NCI-H1417 treated with DMSO at 0.1 percent for 48 hours (cell line): ENCODE data around the gene GATC.
"Not testable (repeated sequence)": the region's sequence is repeated elsewhere in the genome, so short reads cannot be mapped to it uniquely, and the experiment has no call there.

Experiments used
- DNase-seq: peaks from one replicate; lab custom pipeline; 2025; lab: John Stamatoyannopoulos, UW

Gene GATC

GRCh38 chr12:120470150-120470784 lies 24.0 kb downstream of the GATC start:
- DNase-seq: no peak

GRCh38 chr12:120472521-120472920 lies 26.3 kb downstream of the GATC start:
- no peak for DNase-seq

DNA sequence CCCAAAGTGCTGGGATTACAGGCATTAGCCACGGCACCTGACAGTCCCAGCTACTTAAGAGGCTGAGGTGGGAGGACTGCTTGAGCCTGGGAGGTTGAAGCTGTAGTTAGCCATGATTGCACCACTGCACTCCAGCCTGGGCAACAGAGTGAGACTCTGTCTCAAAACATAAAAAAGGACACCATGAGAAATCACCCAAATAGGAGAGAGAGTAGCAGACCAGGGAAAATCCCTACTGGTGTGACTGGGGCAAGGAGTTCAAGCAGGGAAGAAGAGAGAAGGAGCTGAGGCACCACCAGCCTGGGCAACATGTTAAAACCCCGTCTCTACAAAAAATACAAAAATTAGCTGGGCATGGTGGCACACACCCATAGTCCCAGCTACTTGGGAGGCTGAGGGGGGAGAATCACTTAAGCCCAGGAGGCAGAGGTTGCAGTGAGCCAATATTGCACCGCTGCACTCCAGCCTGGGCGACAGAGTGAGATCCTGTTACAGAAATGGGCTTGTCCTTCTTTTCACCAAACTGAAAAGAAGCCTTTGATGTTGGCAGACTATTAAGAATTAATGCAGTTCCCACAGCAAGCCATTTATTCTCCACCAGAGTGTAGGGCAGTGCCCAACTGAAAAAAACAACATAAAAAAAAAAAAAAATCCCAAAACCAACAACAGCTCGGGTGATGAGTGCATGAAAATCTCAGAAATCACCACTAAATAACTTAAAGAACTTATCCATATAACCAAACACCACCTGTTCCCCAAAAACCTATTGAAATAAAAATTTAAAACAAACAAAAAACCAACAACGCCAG lies 27.8 kb downstream of the GATC start:
- DNase-seq: no peak

DNA sequence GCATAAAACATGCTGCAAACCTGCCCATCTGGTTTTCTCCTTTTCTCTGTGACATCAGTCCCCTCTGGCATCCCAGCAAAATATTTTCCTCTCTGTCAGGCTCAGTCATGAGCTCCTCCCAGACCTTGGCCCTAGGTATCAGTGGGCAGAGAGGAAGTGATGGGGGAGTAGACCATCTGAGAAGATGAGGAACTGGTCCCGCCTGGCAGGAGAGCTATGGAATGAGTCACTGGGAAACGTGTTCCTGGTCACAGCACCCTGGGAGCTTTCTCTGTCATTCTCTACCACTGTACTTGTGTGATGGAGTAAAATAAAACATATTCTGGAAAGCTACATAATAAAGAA lies 28.3 kb downstream of the GATC start:
- no peak for DNase-seq

- DNase-seq: no peak
Measured at GRCh38 chr12:120475643-120476042, 29.4 kb downstream of the GATC start.

DNA sequence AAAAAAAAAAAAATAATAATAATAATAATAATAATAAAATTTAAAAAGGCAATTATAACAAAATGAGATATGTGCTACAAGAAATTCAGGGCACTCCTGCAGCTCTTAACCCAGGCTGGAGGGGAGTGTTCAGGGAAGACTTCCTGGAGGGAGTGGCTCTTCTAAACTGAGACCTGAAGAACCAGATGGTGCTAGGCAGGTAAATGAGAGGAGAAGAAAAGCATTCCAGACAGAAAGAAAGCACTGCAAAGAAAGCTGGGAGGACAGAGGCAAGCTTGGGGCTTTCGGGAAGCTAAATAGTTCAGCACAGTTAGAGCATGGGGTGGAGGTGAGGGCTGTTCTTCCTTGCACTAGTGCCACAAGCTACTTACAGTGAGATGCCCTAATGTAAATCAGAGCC lies 33.2 kb downstream of the GATC start:
- no peak for DNase-seq

DNA sequence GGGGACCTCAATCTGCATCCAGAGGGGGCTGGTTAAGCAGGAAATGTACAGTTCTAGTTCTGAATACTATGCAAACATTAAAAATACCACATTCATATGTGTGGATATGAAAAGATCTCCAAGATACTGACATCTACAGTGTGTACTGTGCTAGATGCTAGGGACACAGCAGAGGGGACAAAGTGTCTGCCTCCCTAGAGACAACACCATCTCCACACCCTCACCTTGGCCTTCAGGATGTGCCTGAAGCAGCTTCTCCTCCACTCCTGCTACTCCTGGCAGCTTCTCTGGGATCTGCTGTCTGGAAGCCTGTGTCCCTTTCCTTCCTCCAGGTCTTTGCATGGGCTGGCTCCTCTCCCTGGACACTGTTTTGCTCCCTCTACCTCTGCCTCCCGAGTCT lies 34.0 kb downstream of the GATC start:
- DNase-seq: no peak

DNA sequence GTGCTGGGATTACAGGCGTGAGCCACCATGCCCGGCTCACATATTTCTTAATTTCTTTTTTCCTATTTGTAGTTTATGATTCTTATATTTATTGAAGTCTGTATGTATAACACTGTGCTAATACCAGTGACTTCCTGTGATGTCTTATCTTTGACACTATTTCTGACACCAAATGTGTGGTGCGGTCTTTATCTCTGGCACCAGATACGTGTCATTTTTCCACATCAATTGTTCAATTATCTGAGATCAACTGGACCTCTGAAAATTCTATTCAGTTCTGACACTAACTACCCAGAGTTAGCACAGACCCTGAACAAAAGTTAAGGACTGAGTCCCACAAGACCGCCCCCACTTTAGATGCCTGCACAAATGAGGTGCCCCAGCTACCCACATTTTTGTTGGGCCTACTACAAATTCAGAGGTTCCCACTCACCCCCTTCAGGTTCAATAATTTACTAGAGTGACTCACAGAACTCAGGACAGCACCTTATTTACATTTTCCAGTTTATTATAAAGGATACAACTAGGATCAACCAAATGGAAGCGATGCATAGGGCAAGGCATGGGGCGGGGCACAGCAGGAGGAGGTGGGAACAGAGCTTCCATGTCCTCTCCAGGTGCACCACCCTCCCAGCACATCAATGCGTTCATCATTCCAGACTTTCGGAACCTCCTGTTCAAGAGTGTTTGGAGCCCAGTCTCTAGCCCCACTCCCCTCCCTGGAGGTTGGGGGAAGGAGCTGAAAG lies 35.0 kb downstream of the GATC start:
- no peak for DNase-seq

- DNase-seq: no peak
Measured at GRCh38 chr12:120483621-120484020, 37.4 kb downstream of the GATC start.

GRCh38 chr12:120485961-120486881 lies 40.0 kb downstream of the GATC start:
- DNase-seq: no peak

- not testable (repeated sequence) for DNase-seq
Measured at GRCh38 chr12:120487552-120487951, 41.3 kb downstream of the GATC start.

- no peak for DNase-seq
Measured at GRCh38 chr12:120488057-120488640, 41.9 kb downstream of the GATC start.

GRCh38 chr12:120489018-120489417 lies 42.8 kb downstream of the GATC start:
- no peak for DNase-seq

- no peak for DNase-seq
Measured at GRCh38 chr12:120490325-120490724, 44.1 kb downstream of the GATC start.

- DNase-seq: no peak
Measured at GRCh38 chr12:120490833-120491512, 44.7 kb downstream of the GATC start.

GRCh38 chr12:120495186-120495730 lies 49.0 kb downstream of the GATC start:
- DNase-seq: no peak

DNA sequence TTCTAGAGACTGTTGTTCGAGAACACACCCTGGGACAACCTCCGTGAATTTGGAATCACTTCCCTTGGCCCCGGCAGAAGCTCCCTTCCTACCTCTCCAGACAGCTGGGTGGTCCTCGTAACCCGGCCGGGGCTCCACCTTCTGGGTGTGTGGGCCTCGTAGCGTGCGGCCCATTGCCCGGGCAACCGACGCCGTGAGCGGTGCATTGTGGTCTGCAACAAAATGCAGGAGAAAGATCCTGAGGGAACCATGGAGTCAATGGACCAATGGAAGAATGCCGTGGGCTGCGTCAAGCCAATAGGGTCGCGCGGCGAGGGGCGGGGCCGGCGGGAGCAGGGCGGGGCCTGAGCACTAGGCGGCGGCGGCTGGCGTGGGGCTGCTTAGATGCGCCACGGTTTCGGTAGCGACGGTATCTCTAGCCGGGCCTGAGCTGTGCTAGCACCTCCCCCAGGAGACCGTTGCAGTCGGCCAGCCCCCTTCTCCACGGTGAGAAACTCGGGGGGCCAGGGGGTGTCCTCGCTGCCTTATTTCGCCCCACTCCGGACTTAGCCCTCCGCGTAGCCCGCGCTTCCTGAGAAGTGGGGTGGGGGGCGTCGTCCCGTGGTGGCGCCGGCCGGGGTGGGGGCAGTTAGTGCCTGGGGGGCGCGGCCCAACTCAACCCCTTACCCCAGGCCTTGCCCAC lies 49.6 kb downstream of the GATC start, which contains the start of gene DYNLL1:
Gene DYNLL1 (plus strand): TSS at position 383 of the 682 bp plus-strand sequence. CDS start 309 bp downstream, outside the sequence.
- peak; percentile 97 for DNase-seq

DNA sequence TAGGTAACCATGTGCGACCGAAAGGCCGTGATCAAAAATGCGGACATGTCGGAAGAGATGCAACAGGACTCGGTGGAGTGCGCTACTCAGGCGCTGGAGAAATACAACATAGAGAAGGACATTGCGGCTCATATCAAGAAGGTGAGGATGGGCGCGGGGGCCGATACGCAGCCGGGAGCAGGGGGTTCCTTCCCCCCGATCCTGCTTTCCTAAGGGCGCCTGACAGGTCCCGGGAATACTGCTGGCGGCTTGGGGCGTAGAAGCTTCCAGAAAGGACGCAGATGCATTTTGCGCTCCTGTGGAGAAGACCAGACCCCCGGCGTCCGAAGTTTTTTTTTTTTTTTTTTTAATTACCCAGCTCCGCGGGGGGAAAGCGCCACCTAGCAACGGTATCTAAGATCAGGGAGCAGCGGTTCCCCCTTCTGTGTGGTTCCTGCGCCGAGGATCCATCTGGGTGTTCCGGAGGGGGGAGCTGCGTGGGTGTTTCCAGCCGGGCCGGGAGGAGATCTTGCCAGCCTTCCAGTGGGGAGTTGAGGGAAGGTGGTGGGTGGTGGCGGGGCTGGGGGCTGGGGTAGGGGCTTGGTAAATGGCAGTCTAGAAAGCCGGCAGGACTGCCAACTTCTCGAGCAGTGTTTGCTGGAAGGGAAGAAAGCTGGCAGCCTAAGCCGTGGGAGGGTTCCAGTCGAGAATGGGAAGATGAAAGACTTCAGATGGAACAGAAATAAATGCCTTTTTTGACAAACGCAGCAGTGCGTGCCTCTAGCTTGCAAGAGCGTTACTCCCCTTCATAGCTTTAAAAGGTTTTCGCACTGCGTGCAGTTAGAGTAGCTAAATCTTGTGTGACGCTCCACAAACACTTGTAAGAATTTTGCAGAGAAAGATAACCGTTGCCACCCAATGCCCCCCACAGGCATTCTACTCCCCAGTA lies 50.4 kb downstream of the GATC start:
- peak; percentile 8 for DNase-seq
